ENCODE measurements around the gene WWOX. TPM values are rescaled to one million over a fixed set of nuclear protein-coding genes. Genes with fewer than 3 reads are reported as not detected.

WWOX gene
- total and polyA plus RNA-seq, 2 of the 13 experiments (the other 11 are each of a cell fraction or from before 2014, with no cell fraction given): 9.1 to 37.4 TPM

- TF ChIP-seq ZNF687 (CRISPR knock-in tag; IDR thresholded peaks at IDR 0.05) (no peak), SIX1 (CRISPR knock-in tag; IDR thresholded peaks at IDR 0.05; ENCODE audit: borderline replicate concordance) (no peak), PHF8 (CRISPR knock-in tag; IDR thresholded peaks at IDR 0.05) (no peak), ZSCAN20 (CRISPR knock-in tag; IDR thresholded peaks at IDR 0.05; ENCODE audit: borderline replicate concordance) (no peak), ZNF17 (CRISPR knock-in tag; IDR thresholded peaks at IDR 0.05) (no peak), TCF7 (IDR thresholded peaks at IDR 0.05; ENCODE audit: low read depth) (no peak), XRCC5 (optimal IDR thresholded peaks at IDR 0.05; ENCODE audit: low read length) (no peak), CENPX (CRISPR knock-in tag; IDR thresholded peaks at IDR 0.05) (no peak)
- no peak overlapping the region for H2AFZ ChIP-seq (ENCODE audit: low read length)
- H3K4me2 ChIP-seq (ENCODE audit: low read depth, low read length): no peak overlapping the region
- ChIA-PET POLR2A (no interaction called here), CTCF (ENCODE audit: low intra/inter-chr PET ratio, low total read pairs) (no interaction called here)
- no peak overlapping the region for H3K9ac ChIP-seq (ENCODE audit: insufficient read depth, low read depth, low read length)
- intact Hi-C loops (cut with micrococcal nuclease; ENCODE audit: unreplicated experiment) (no loop called here), in situ Hi-C loops (cut with HindIII; ENCODE audit: extremely low pct_ligation_motif_present, low pct_unique_long_range_greater_than_20kb) (no loop called here)
- no peak for DNase-seq (ENCODE audit: low spot score)
- ATAC-seq: no peak
- 44% methylated on average over 5 of the region's 5 CpGs for WGBS (ENCODE audit: low lambda C conversion rate)
- FAIRE-seq: no peak
- H4K20me1 ChIP-seq (ENCODE audit: insufficient read depth, low read length): no peaks in the 10 kb centered on the region
- no peaks in the 10 kb centered on the region for H3K79me2 ChIP-seq (ENCODE audit: insufficient read depth, low read length)
- no peak overlapping the region for H3K4me3 ChIP-seq (replicated peaks in 1 of 3; ENCODE audit: insufficient read depth in 1 of 3, low read depth in 2 of 3, low read length in 3 of 3)
- no peak overlapping the region for H3K27ac ChIP-seq (ENCODE audit: extremely low read length, insufficient read depth, low read length)
- H3K27me3 ChIP-seq (ENCODE audit: control insufficient read depth in 1 of 2, insufficient read depth in 2 of 2, low read length in 2 of 2): 0 out of 5 replicates have a peak, but pooled peaks cover 0 to 4% of the 10 kb centered on the region in 2 experiments
- H3K4me1 ChIP-seq (ENCODE audit: insufficient read depth, low read length): no peaks in the 10 kb centered on the region
- BruUV-seq (replicated peaks): no TSS peak
- H3K9me3 ChIP-seq (ENCODE audit: low read length): no peaks in the 10 kb centered on the region
- H3K36me3 ChIP-seq (replicated peaks in 1 of 2; ENCODE audit: control insufficient read depth in 1 of 2, insufficient read depth in 2 of 2, low read length in 2 of 2): no peaks in the 10 kb centered on the region
These were observed 1102.0 kb downstream of the WWOX start for GRCh38 chr16:79201436-79201835.
